IMR-90 (cell line): ENCODE results near the gene POTEI. TPM values are rescaled to one million over a fixed set of nuclear protein-coding genes. Genes with fewer than 3 reads are reported as not detected.
"Not testable (repeated sequence)": the region's sequence is repeated elsewhere in the genome, so short reads cannot be mapped to it uniquely, and the experiment has no call there.

Source experiments
- ATAC-seq: fragments of 200-7000 bp; cut with Tn5 transposase; 2 replicates; pipeline ENCODE4 v1.9.1; 2020; ENCODE audit warnings: low read depth, mild to moderate bottlenecking, moderate library complexity
- BruUV-seq: library from RNA; stranded (reverse); fragments of 400-500 nt; replicated peaks from 2 replicates; lab custom pipeline; 2021; lab: Mats Ljungman, UMichigan
- CTCF ChIA-PET: fragments of 300-600 bp; formaldehyde crosslinking; extraction: SDS; loops from one replicate; lab custom pipeline; 2021; ENCODE audit warnings: antibody characterized with exemption; lab: Yijun Ruan, JAX
- POLR2A ChIA-PET: fragments of 300-600 bp; sonication (Branson Sonifier 250); formaldehyde crosslinking; loops from one replicate; lab custom pipeline; 2022; ENCODE audit warnings: antibody characterized with exemption; ENCODE audit not compliant: unreplicated experiment; lab: Charles Lee
- DNase-seq: peaks from one replicate; pipeline ENCODE4 v3.0.0; 2013
- H2AFZ ChIP-seq: replicated peaks from 2 replicates; pipeline ENCODE3; 2013; ENCODE audit warnings: low read length, mild to moderate bottlenecking; ENCODE audit not compliant: poor library complexity
- H2AK5ac ChIP-seq: 2 replicates; pipeline ENCODE4 v1.6.1; 2013; ENCODE audit warnings: low read depth, low read length, inconsistent platforms
- H2AK9ac ChIP-seq: replicated peaks from 2 replicates; pipeline ENCODE3; 2013; ENCODE audit warnings: mild to moderate bottlenecking, low read depth, low read length, moderate library complexity; ENCODE audit not compliant: poor library complexity
- H2BK120ac ChIP-seq: 2 replicates; pipeline ENCODE4 v1.6.1; 2013; ENCODE audit warnings: low read depth, low read length, inconsistent platforms
- H2BK15ac ChIP-seq: 3 replicates; pipeline ENCODE4 v1.6.1; 2013; ENCODE audit warnings: low read depth, low read length, inconsistent platforms
- H2BK20ac ChIP-seq: 2 replicates; pipeline ENCODE4 v1.6.1; 2013; ENCODE audit warnings: low read depth, mild to moderate bottlenecking, inconsistent platforms, low read length, moderate library complexity
- H2BK5ac ChIP-seq: 2 replicates; pipeline ENCODE4 v1.6.1; 2013; ENCODE audit warnings: mild to moderate bottlenecking, low read depth, low read length, inconsistent platforms; ENCODE audit not compliant: poor library complexity, severe bottlenecking
- H3K14ac ChIP-seq: replicated peaks from 2 replicates; pipeline ENCODE4 v1.6.1; 2013; ENCODE audit warnings: low read depth, low read length, inconsistent platforms
- H3K18ac ChIP-seq: 2 replicates; pipeline ENCODE4 v1.6.1; 2013; ENCODE audit warnings: low read depth, low read length, control low read depth
- H3K23ac ChIP-seq: 2 replicates; pipeline ENCODE4 v1.6.1; 2013; ENCODE audit warnings: low read depth, low read length, inconsistent platforms
- H3K27ac ChIP-seq: 2 replicates; pipeline ENCODE4 v1.5.1; 2013; ENCODE audit warnings: mild to moderate bottlenecking, control low read depth, low read length; ENCODE audit not compliant: insufficient read depth
- H3K27me3 ChIP-seq: 2 replicates; pipeline ENCODE4 v1.6.1; 2013; ENCODE audit warnings: low read length; ENCODE audit not compliant: control insufficient read depth, insufficient read depth
- H3K36me3 ChIP-seq: 2 replicates; pipeline ENCODE4 v1.6.1; 2013; ENCODE audit warnings: low read length, mixed read lengths; ENCODE audit not compliant: control insufficient read depth, insufficient read depth
- H3K4ac ChIP-seq: 2 replicates; pipeline ENCODE4 v1.6.1; 2013; ENCODE audit warnings: low read depth, low read length, inconsistent platforms
- H3K4me1 ChIP-seq: 2 replicates; pipeline ENCODE4 v1.6.1; 2013; ENCODE audit warnings: low read length, mixed read lengths; ENCODE audit not compliant: control insufficient read depth, insufficient read depth
- H3K4me2 ChIP-seq: 2 replicates; pipeline ENCODE4 v1.6.1; 2013; ENCODE audit warnings: low read depth, mild to moderate bottlenecking, control low read depth, low read length, moderate library complexity
- H3K4me3 ChIP-seq: 2 replicates; pipeline ENCODE4 v1.5.1; 2013; ENCODE audit warnings: low read depth, mild to moderate bottlenecking, control low read depth, low read length, moderate library complexity; ENCODE audit not compliant: insufficient read depth
- H3K56ac ChIP-seq: 2 replicates; pipeline ENCODE4 v1.6.1; 2013; ENCODE audit warnings: low read length, inconsistent platforms; ENCODE audit not compliant: insufficient read depth; ENCODE audit errors: extremely low read depth
- H3K79me1 ChIP-seq, 2 experiments: 2 replicates each; pipeline ENCODE4 v1.6.1; 2013; ENCODE audit warnings: low read length in 2 of 2, inconsistent platforms in 1 of 2, low read depth in 1 of 2
- H3K9ac ChIP-seq: 2 replicates; pipeline ENCODE4 v1.6.1; 2013; ENCODE audit warnings: low read depth, low read length, control low read depth
- H3K9me1 ChIP-seq: 2 replicates; pipeline ENCODE4 v1.6.1; 2013; ENCODE audit warnings: low read length, inconsistent platforms; ENCODE audit not compliant: insufficient read depth
- H3K9me3 ChIP-seq: 2 replicates; pipeline ENCODE4 v1.6.1; 2013; ENCODE audit warnings: low read length; ENCODE audit not compliant: control insufficient read depth, insufficient read depth
- H4K20me1 ChIP-seq: 2 replicates; pipeline ENCODE4 v1.6.1; 2013; ENCODE audit warnings: low read length, inconsistent platforms; ENCODE audit not compliant: insufficient read depth
- H4K5ac ChIP-seq: 2 replicates; pipeline ENCODE4 v1.6.1; 2013; ENCODE audit warnings: mild to moderate bottlenecking, low read depth, low read length, control low read depth
- H4K8ac ChIP-seq, 2 experiments: 2 replicates each; pipeline ENCODE4 v1.6.1; 2013; ENCODE audit warnings: low read depth in 2 of 2, low read length in 2 of 2, control low read depth in 1 of 2, inconsistent platforms in 1 of 2
- H4K91ac ChIP-seq: 2 replicates; pipeline ENCODE4 v1.6.1; 2013; ENCODE audit warnings: low read depth, low read length, inconsistent platforms; ENCODE audit not compliant: insufficient read depth
- WGBS, 2 experiments: methylation state at CpG; one replicate each; pipeline versions ENCODE4 v1.1.5 to v1.1.7; 2013; ENCODE audit warnings: missing lambda C conversion rate in 2 of 2; ENCODE audit not compliant: insufficient read length in 1 of 2; ENCODE audit errors: extremely low coverage in 2 of 2; 5-methylcytosine and 5-hydroxymethylcytosine counted together
- dilution Hi-C: fragments of 300-500 bp; cut with HindIII; formaldehyde crosslinking; loops from one replicate; pipeline ENCODE4 v1.14.3; 2018; ENCODE audit warnings: low sequenced_read_pairs; ENCODE audit not compliant: unreplicated experiment
- in situ Hi-C: fragments of 300-500 bp; cut with MboI; formaldehyde crosslinking; loops from 3 replicates; pipeline ENCODE4 v1.14.3; 2019; ENCODE audit warnings: low sequenced_read_pairs, inconsistent platforms, mixed read lengths
- intact Hi-C: fragments of 100-400 bp; cut with micrococcal nuclease; formaldehyde crosslinking; loops from 2 replicates; pipeline ENCODE4 v1.10.0; 2022
- polyA plus RNA-seq, 3 experiments: library from polyadenylated mRNA; depleted of rRNA; stranded (reverse); fragments of >200 nt; gene quantifications; 2 replicates each; pipeline ENCODE4 v1.2.3, GENCODE V29; 2012; ENCODE audit warnings: low replicate concordance in 1 of 3
- total RNA-seq: library from RNA; depleted of rRNA; stranded (reverse); fragments of >200 nt; gene quantifications from 2 replicates; pipeline ENCODE4 v1.2.3, GENCODE V29; 2012

The POTEI gene
- total and polyA plus RNA-seq, 2 of the 4 experiments (the other 2 are of a cell fraction) = not detected

DNA sequence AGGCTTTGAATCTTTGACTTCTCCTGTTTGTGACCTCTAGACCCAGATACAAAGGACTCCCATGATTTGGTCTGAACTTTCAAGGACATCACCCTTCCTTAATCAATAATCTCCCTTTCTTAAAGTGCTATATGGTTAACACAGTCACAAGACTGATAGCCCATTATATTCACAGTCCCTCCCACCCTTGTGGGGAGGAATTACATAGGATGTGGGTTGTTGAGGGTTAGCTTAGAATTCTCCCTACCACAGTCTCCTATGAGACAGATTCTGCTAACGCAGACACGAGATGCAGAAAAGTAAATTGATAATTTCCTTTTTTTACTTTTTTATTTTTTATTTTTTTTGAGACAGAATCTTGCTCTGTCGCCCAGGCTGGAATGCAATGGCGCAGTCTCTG is 45.0 kb upstream of the POTEI start:
- H3K9me1 ChIP-seq, H3K9ac ChIP-seq, H3K23ac ChIP-seq, H3K4me1 ChIP-seq, H3K14ac ChIP-seq, H3K9me3 ChIP-seq, H4K20me1 ChIP-seq, H3K27ac ChIP-seq, H3K79me1 ChIP-seq, H2BK15ac ChIP-seq, H3K18ac ChIP-seq, H2BK120ac ChIP-seq, H2BK5ac ChIP-seq, CTCF ChIA-PET, DNase-seq, H2AK5ac ChIP-seq, H3K4me3 ChIP-seq, H3K4me2 ChIP-seq, H2AK9ac ChIP-seq, H3K4ac ChIP-seq, H3K36me3 ChIP-seq, H3K27me3 ChIP-seq, H4K8ac ChIP-seq, in situ Hi-C loops, POLR2A ChIA-PET, BruUV-seq, dilution Hi-C loops, H3K56ac ChIP-seq, H2BK20ac ChIP-seq, H4K91ac ChIP-seq, H2AFZ ChIP-seq, H4K5ac ChIP-seq, intact Hi-C loops, ATAC-seq: not testable (repeated sequence)
- WGBS, 2 experiments = no CpG with 5 or more reads among the region's 4 CpGs

DNA sequence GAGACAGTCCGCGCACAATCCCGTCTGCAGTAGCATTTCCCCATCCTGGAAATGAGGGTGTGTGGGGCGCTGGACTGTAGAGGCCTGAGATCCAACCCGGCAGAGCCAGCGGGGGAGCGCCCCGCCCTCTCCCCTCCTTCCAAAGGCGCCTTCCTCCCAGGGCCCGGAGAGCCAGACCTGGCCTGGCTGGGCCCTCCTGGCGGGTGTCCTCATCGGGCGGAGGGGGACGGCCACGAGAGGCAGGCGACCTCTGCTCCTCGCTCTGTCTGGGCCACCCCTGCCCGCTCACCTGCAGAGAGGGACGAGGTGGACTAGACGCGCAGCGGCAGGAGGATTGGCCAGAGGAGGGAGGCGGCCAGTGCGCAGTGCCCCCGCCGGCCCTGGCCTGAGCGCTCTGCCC is 40.3 kb upstream of the POTEI start:
- H3K23ac ChIP-seq, intact Hi-C loops, in situ Hi-C loops: not testable (repeated sequence)

More for the DNA sequence above, 40.3 kb upstream of the POTEI start:
- H2BK120ac ChIP-seq, BruUV-seq, H4K5ac ChIP-seq, H2AFZ ChIP-seq, H3K4ac ChIP-seq, DNase-seq, H2BK15ac ChIP-seq, H4K20me1 ChIP-seq, H3K9ac ChIP-seq, H3K14ac ChIP-seq, H3K4me3 ChIP-seq, H2AK5ac ChIP-seq, H3K9me1 ChIP-seq, H3K56ac ChIP-seq, POLR2A ChIA-PET, H4K8ac ChIP-seq, H2AK9ac ChIP-seq, H4K91ac ChIP-seq, H3K79me1 ChIP-seq, H3K4me2 ChIP-seq, H3K4me1 ChIP-seq, ATAC-seq, H3K27ac ChIP-seq, H2BK5ac ChIP-seq, H3K18ac ChIP-seq, CTCF ChIA-PET, H3K27me3 ChIP-seq, H3K9me3 ChIP-seq, H3K36me3 ChIP-seq, H2BK20ac ChIP-seq, dilution Hi-C loops: not testable (repeated sequence)
- WGBS, 2 experiments = no CpG with 5 or more reads among the region's 27 CpGs
